GM21447 (cell line): ENCODE results near the gene MKNK1.

ENCODE experiments used
- ATAC-seq: cut with Tn5 transposase; IDR thresholded peaks from one replicate; pipeline ENCODE4 v1.9.1; 2021; ENCODE audit not compliant: unreplicated experiment

The MKNK1 gene

DNA sequence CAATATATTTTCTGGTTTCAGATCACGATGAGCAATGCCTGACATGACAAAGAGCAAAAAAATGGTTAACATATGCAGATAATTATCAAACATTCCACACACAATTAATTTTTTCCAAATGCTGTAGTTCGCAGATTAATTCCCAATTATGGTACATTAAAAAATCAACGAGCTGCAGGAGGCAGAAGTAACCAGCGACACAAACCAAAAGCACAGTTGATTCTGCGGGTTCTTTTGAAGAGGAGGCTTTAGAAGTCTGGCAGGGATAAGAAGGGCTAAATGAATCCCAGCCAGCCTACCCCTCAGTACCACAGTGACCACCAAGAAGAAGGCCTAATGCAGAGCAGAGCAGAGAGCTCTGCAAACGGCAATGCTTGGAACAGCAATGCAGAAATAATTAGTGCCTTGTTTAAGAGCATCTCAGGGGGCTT is 35.6 kb downstream of the MKNK1 start:
- no peak for ATAC-seq

DNA sequence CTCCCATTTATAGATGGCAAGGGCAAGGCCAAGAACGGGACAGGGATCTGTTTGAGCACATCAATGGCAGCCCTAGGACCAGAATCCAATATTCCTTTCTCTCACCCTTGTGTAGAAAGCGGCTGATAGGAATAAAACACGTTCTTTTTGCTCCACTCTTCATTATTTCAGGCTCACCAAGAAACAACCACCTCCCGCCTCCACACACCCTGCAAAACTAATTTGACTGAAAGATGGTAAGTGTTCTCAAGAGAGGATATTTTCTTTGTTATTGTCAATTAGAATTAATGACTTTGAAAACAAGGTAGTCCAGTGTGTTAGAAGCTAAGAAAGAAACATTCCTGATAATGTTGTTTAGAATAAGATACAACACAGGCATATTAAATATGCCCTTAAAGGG is 40.7 kb downstream of the MKNK1 start:
- ATAC-seq, result no peak

DNA sequence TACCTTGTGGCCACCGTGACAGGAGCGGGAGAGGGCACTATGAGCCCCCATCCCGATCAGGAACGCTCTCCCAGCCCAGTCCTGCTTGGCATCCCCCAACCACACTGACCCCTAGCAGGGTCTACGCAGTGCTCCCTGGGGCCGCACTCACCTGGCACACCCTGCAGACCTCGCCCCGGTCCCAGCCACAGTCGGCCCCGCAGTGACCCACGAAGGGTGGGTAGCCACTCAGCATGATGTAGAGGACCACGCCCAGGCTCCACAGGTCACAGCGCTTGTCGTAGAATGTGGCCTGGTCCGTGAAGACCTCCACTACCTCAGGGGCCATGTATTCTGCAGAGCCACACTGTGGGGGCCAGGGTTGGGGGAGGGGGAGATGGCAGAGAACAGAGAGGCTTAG is 41.6 kb downstream of the MKNK1 start:
- no peak for ATAC-seq

DNA sequence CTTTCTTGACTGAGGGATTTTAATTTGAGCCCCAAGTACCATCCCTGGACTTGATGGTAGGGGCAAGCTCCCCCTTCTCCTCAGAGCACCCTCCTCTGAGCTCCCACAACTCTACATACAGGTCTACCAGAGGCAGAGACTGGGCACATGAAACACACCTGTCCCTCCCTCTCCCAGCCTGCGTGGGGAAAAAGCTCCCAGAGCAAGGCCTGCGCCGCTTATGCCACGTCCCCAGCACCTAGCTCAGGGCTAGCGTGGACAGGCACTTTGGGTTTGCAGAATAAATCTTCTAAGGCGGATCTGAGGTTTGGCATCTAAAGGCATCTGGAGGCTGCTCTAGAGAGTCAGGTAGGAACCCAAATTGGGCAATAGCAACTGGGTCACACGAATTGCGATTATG is 45.1 kb downstream of the MKNK1 start:
- ATAC-seq, result no peak

DNA sequence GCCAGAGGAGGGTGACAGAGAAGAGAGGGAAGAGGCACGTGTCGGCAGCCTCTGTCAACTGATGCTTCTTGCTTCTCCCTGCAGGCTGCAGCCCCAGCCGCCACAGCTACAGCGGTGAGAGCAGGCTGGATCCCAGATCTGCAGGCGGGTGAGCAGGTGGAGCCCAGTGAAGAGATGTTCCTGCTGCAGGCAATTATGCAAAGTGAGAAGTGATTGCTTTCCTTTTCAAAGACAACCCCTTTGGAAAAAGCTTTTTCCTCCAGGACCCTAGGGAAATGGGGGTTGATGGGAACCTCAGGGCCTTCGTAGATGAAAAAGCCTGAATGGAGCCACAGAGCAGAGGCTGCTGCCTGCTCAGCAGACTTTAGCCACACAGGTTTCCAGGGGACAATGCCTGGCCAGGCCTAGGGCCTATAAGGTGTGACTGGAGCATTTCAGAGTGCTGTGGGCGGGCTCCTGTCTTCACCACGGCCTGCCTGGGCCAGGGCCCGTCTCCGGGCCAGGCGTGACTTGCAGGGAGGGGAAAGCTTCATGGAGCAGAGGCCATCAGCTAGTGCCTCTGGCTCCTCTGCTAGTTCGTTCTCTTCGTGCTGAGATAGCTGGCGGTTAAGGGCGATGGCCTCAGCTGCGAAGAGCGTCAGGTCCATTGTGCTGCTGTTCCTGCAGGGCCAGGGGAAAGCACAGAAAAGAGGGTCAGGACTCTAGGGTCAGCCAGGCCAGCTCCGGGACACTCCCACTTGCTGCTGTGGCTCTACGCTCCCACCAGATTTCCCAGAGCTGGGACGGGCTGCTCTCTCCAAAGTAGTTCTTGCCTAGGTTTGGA is 45.7 kb downstream of the MKNK1 start:
- ATAC-seq, result no peak

DNA sequence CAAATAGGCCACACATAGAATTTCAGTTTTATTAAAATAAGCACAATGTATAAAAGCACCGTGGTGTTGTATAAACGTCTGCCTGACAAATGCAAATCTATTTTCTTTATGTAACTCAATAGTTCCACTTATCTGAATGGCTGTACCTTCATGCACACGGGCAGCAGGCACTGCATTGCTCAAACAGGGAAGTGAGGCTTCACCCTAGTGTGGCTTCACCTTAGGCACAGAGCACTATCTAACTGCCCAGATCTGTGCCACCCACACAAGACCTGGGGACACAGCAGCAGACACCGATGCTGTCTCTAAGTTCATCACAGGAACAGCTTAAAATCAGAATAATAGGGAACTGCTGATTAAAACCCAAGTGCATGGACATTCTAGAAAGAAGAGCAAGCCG is 46.7 kb downstream of the MKNK1 start:
- no peak for ATAC-seq

DNA sequence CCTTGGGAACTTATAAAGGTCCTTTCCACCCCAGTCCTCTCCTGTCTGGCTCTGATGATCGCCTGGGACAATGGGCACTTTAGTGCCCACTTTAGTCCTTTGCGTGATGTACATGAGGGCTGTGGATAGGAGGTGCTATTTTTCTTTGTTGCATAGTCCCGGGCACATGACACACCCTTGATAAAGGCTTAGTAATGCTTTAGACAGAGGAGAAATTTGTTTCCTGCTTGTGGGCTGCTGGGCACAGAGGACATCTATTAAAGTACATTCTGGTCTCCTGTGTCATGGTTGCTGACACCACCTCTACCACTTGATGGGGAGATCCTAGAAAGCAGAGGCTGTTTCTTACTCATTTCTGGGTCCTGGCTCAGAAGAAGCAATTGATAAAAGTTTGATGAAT is 47.2 kb downstream of the MKNK1 start:
- no peak for ATAC-seq

DNA sequence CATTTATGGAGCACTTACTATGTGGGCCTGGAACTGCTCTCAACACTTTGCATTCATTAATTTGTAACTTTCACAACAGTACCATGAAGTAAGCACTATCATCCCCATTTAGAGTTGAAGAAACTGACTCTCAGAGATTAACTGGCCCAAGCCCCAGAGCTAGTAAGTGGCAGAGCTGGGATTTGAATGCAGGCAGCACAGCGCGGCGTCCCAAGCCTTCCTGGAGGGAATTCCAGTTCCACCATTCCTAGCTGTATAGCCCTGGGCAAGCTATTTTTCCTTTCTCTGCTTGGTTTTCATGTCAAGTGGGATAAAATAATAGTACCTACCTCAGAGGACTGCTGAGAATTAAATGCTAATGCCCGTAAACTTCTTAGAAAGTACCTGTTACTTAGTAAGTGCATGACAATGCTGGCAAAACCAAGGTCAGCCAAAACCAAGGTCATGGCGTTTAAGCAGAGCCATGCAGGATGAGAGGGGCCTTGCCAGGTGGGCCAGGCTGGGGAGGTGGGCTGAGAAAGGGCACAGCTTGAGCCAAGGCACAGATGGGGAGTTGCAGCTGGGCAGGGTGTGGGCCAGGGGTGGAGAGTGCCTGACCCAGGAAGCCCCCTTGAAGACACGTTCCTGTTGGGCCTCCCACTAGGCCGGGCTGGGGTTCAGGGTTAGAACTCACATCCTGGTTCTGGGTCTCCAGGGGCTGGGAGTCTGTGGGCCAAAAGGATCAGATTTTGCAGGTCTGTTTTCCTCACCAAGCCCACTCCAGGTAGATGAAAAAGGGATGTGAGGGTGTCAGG is 48.0 kb downstream of the MKNK1 start:
- no peak for ATAC-seq

DNA sequence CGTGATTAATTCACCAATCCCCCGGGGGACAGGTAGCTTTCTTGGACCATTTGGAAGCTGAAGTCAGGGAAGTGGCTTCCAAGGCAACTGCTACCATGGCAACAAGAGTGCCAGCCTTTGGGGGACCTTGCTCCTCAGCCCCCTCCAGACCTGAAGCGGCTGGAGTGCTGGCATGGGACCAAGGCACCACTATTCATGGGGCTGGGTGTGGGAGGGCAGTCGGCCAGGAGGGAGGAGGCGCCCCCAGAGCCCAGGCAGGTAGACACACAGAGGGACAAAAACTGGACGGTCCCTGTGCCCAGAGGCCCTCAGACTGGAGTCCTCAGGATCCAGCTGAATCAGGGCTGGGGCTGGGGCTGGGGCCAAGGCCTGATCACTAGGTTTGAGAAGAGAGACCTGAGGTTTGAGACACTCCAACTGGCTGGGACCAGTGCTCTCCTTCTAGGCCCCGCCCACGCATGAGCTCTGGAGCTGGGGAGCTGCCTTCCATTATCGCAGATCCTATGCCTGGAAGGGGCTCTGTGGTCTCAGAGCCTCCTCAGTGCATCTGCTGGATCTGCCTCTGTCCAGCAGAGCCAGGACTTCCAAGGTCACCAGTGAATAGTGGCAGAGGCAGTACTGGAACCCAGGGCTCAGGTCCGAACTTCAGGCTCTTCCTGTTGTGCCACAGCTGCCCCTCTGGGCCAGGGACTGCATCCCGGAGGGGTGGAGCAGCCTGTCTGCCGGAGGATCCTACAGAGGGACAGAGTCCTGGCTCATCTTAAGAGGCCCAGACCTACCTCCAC is 49.3 kb downstream of the MKNK1 start:
- no peak for ATAC-seq

DNA sequence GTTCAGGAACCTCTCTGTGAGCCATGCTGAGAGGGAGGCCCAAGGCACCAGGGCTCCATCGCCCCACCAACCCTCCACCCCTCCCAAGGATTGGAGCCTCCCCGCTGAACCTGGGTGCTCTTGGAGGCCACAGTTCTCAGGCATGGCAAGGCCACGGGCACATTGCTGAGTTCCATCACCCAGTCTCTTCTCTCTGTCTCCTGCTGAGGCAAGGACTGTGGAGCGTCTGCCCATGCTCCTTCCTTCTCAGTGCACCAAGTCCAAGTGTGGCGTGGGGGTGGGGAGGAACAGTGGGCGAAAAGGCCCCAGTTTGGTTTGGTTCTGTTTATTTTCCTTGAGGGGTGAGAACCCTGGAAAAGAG is 49.9 kb downstream of the MKNK1 start:
- ATAC-seq, result no peak

DNA sequence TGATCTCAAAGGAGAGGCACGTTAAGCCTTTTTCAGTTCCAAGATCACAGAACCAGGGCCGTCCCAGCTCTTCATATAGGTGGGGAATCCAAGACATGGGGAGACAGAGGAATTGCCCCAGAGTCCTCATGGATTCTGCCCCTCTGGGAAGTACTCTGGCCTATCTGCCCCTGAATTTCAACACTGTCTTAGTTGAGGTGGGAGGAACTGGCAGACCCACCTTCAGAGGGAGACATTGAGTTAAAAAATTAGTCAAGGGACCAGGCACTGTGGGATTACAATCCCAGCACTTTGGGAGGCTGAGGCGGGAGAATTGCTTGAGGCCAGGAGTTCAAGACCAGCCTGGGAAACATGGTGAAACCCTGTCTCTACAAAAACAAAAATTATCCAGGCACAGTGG is 50.6 kb downstream of the MKNK1 start:
- ATAC-seq, result no peak

DNA sequence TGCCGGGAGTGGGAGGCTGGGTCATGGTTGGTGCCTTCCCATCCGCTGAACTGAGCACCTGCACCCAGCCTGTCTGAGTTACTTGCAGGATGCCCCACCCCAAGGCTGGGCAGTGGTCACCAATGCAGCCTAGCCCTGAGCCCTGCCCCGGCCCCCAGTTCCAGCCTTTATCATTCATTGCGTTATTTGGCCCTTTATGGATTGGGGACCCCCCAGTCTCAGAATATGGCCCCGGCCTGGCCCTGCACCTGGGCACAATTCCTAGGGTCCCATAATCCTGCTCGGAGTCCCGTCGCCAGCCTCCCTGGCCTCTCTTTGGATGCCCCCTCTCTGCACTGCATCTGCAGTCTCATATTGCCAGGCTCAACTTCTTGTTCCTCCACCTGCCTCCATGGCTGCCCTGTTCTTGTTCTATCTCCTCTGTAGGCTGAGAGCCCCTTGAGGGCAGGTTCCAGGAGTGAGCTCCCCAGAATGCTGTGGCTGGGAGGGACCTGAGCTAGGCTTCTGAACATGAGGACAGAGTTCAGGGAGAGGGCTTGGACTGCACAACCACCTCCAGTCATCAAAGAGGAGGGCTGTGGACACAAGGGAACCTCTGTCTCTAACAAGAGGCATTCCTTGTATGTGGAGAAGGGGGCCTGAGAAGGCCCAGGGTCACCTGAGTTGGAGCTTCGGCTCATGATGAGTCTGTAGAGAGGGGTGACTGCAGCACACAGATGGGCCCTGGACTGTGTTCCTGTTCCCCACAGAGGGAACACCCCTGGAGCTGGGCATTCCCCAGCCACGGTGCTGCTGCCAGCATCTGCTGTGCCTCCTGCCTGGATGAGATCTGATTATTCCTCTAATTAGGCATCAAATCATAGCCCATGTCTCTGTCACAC is 51.5 kb downstream of the MKNK1 start:
- no peak for ATAC-seq

DNA sequence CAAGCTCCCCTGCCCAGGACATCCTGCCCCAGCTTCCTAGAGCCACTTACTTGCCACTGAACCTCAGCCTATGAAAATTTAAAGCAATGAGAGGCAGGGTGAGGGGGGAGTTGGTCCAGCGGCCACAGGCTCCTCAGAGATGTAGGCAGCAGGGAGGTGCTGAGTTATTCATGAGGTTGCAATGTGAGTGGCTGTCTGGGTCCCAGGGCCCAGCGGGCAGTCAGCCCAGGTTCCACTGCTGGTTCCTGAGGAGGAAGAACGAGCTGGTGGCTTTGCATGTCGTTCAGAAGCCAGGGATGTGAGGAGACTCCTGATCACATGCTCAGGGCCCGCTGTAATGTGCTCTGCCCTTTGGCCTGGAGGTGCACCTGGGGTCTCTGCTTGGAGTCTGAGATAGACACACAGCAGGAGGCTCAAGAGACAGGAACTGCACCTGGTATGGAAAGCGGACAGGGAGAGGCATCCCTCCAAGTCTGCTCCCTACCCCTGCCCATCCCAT is 52.4 kb downstream of the MKNK1 start, which contains the start of gene KNCN:
Gene KNCN, minus strand, starts transcription at position 51 of the 499 bp plus-strand sequence. CDS start 432 bp downstream, outside the sequence.
- ATAC-seq, result no peak

DNA sequence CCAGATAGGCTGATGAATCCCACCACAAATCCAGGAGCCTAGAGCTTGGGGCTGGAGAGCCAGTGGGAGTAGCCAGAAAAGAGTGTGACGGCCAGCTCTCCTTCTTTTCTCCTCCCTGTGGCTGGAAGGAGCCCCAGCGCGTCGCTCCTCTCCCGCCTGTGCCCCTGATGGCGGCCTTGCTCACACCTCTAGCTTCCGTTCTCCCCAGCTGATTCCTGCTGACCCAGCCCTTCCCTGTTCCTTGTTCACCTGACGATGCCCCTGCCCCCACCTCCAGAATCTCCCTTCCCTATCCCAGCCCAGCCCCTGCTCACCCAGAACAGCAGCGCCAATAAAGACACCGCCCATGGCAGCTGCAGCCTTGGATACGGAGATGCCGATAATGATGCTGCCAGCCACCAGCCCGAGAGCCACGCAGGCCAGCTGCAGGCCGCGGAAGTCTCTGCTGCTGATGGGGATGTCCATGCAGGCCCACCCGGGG is 53.3 kb downstream of the MKNK1 start:
- no peak for ATAC-seq

DNA sequence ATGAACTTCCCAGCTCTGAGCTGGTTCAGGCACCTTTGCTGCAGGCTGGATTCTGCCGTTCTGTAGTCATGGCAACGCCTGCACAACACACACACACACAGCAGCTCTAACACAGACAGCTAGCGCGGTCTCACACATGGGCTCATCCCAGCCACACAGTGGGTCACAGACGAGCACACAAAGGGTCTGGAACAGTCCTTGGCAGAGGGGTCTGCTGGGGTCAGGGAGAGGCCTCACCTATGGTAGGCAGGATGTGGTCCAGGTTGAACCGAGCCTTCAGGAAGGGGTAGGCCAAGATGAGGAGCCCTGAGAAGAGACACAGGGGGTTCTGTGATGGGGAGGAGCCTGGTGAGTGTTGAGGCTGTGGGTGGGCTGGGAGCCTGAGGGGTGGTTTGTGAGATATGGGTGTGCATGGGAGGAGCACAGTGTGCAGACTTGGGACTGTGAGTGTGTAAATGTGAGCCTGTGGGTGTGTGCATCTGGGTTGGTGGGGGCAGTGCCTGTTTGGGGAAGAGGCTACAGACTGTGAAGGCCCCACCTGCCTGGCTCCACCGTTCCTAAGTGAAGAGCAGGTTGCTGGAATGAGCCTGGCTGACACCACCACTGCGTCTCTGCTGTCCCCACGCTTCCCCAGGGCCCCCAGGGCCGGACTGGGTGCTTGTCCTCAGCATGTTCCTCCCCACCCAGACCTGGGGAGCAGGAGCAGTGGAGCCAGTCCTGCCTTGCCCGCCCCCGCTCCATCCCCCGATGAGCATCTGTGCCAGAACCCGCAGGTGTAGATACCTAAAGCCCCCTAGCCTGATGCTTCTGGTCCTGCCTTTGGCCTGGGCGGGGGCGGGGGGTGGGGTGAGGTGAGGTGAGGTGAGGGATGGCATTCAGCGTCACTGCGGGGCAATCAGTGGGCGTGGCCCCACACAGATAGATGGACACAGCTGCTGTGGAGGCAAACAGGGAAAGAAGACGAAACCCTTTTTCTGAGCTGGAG is 54.1 kb downstream of the MKNK1 start:
- ATAC-seq, result no peak

DNA sequence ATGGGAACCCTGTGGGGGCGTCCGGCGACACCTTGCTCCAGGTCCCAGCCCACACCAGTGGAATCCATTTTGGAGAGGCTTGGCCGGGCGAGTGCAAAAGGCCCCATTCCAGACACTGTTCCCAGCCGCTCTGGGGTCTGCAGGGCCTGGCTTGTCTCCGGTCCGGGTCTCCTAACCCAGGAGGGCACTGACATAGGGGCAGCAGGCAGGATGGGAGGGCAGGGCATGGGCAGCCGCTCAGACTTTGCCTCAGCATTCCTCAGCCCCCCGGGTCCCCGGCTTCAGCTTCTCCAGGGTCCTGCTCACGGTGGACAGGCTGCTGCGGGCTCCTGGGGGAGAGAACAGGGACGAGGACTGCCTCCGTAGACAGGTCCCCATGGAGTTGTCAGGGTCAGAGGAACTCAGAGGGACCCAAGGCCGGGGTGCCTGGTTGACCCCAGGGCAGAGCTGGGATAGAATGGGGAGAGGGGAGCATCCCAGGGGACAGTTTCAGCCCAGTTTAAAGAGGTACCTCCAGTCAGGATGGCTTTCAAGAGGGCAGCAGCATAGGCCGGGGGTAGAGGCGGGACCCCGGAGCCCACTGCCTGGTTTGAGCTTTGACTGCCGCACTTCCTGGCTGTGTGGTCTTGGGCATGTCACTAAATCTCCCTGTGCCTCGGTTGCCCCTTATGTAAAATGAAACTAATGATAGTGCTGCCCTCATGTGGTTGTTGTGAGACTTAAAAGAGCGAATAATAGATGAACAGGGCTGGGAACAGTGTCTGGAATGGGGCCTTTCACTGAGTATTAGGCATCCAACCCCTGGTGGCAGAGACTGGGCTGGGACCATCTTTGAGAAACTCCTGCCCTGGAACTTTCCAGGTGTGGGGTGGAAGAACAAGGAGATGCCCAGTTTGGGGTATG is 56.3 kb downstream of the MKNK1 start:
- ATAC-seq, result no peak

DNA sequence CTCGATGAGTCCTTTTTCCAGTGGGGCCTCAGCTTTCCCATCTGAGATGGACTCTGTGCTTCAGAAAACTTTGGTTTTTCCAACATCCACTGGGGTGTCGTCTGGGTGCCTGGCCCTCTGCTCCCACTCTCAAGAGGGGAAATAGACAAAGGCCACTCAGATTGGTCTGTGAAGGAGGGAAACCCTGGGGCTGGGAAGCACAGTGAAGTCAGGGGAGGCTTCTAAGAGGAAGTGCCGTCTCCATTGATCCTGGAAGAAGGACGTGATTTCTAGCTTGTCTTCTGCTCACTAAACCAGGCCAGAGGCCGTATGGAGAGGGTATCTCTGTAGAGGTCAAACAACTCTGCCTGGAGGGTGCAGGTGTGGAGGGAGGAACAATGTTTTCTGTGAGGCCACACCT is 57.9 kb downstream of the MKNK1 start:
- ATAC-seq, result no peak

DNA sequence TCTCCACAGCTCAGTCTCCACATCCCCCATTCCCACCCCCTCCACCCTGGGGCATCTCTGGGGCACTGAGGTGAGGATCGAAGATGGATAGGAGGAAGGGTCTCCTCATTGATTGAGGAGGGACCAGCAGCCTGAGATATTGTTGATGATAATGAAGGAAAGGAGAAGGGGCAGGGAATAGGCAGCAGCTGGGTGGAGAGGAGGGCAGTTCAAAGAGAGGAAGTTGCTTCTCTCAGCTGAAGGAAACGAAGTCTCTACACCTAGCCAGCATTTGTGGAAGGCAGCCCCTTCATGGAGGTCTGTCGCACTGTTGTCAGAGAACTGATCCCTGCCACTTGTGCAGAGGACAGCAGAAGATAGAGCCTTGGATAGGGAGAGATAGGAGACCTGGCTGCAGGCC is 58.3 kb downstream of the MKNK1 start:
- no peak for ATAC-seq
